Measurements from ENCODE around the gene ZNF799. TPM values are rescaled to one million over a fixed set of nuclear protein-coding genes. Genes with fewer than 3 reads are reported as not detected.

The ZNF799 gene
- total and polyA plus RNA-seq, 8 donors: 0.45 to 6.7 (median 2.9) TPM

GRCh38 chr19:12345197-12345596 is 55.9 kb downstream of the ZNF799 start:
- no peaks in the 10 kb centered on the region for H3K27me3 ChIP-seq
- H3K9me3 ChIP-seq: peaks cover 11 to 84% (median 37%) of the 10 kb centered on the region in 4 donors
- H3K27ac ChIP-seq: no peak overlapping the region
- H3K36me3 ChIP-seq: peaks cover 4 to 20% (median 12%) of the 10 kb centered on the region in 4 donors
- WGBS, 5 donors: 96 to 100% (median 97%) methylated on average over 1 of the region's 1 CpG
- H3K4me3 ChIP-seq: no peak overlapping the region
- H3K4me1 ChIP-seq: no peaks in the 10 kb centered on the region
- no peak for DNase-seq
- no peak for TF ChIP-seq POLR2A (IDR thresholded peaks at IDR 0.05)
- TF ChIP-seq CTCF (IDR thresholded peaks at IDR 0.05): no peak
- TF ChIP-seq POLR2AphosphoS5 (IDR thresholded peaks at IDR 0.05): no peak
- intact Hi-C loops (cut with DNase I; ENCODE audit: low total_unique reads): no loop called here

Small RNA genes within 50 kb of the gene (small RNA-seq; reads per million reads assigned to genes)
- gene RPS29P23: 0 reads per million in 4 donors

Other genes with a start within 250 kb of the ZNF799 start
- gene ZNF625, start 244.5 kb downstream of the ZNF799 start, total RNA-seq: 1 to 10 TPM in 3 of 5 donors, not detected in 2; 6.7 to 10.0 (median 8.1) TPM
- 1 to 10 TPM in 1 of 3 donors, under 1 TPM in 2; 0.60 to 1.8 (median 0.81) TPM for gene ZNF625, start 244.5 kb downstream of the ZNF799 start, polyA plus RNA-seq
- gene ZNF136, start 238.2 kb downstream of the ZNF799 start, total RNA-seq: 10 to 100 TPM in 2 of 5 donors, 1 to 10 TPM in 2, under 1 TPM in 1; 0.58 to 25.1 (median 7.0) TPM
- 1 to 10 TPM; 2.9 to 3.5 (median 3.4) TPM for gene ZNF136, start 238.2 kb downstream of the ZNF799 start, polyA plus RNA-seq
- gene ZNF44, start 106.4 kb downstream of the ZNF799 start, total RNA-seq: 10 to 100 TPM in 4 of 5 donors, 1 to 10 TPM in 1; 6.1 to 33.8 (median 22.4) TPM
- 1 to 10 TPM; 3.2 to 6.7 (median 4.6) TPM for gene ZNF44, start 106.4 kb downstream of the ZNF799 start, polyA plus RNA-seq
- gene ZNF563, start 67.6 kb downstream of the ZNF799 start, total RNA-seq: 1 to 10 TPM in 4 of 5 donors, under 1 TPM in 1; 0.58 to 9.4 (median 3.1) TPM
- gene ZNF563, start 67.6 kb downstream of the ZNF799 start, polyA plus RNA-seq: 1 to 10 TPM in 2 of 3 donors, under 1 TPM in 1; 0.76 to 1.7 (median 1.4) TPM
- gene ZNF442, start 35.6 kb downstream of the ZNF799 start, total RNA-seq: 1 to 10 TPM in 4 of 5 donors, not detected in 1; 2.3 to 7.8 (median 3.0) TPM
- 1 to 10 TPM in 2 of 3 donors, under 1 TPM in 1; 0.31 to 2.0 (median 1.1) TPM for gene ZNF442, start 35.6 kb downstream of the ZNF799 start, polyA plus RNA-seq
- 1 to 10 TPM in 3 of 5 donors, under 1 TPM in 1, not detected in 1; 0.58 to 8.6 (median 3.1) TPM for gene ZNF443, start 39.8 kb upstream of the ZNF799 start, total RNA-seq
- 1 to 10 TPM in 2 of 3 donors, under 1 TPM in 1; 0.31 to 3.7 (median 1.5) TPM for gene ZNF443, start 39.8 kb upstream of the ZNF799 start, polyA plus RNA-seq
- gene ZNF709, start 83.5 kb upstream of the ZNF799 start, total RNA-seq: 1 to 10 TPM in 2 of 5 donors, under 1 TPM in 1, not detected in 2; 0.58 to 8.3 (median 4.9) TPM
- under 1 TPM in 2 of 3 donors, not detected in 1; 0.44 to 0.63 TPM for gene ZNF709, start 83.5 kb upstream of the ZNF799 start, polyA plus RNA-seq
- gene ZNF564, start 150.2 kb upstream of the ZNF799 start, total RNA-seq: 10 to 100 TPM in 2 of 5 donors, 1 to 10 TPM in 3; 4.9 to 74.1 (median 9.4) TPM
- 1 to 10 TPM; 4.7 to 6.4 (median 5.0) TPM for gene ZNF564, start 150.2 kb upstream of the ZNF799 start, polyA plus RNA-seq
- gene ZNF490, start 209.5 kb upstream of the ZNF799 start, total RNA-seq: 1 to 10 TPM in 4 of 5 donors, not detected in 1; 4.1 to 7.5 (median 5.6) TPM
- under 1 TPM in 2 of 3 donors, not detected in 1; 0.25 to 0.44 TPM for gene ZNF490, start 209.5 kb upstream of the ZNF799 start, polyA plus RNA-seq
- gene ZNF791, start 209.6 kb upstream of the ZNF799 start, total RNA-seq: 10 to 100 TPM; 14.0 to 33.0 (median 25.8) TPM
- gene ZNF791, start 209.6 kb upstream of the ZNF799 start, polyA plus RNA-seq: 1 to 10 TPM; 4.7 to 7.2 (median 5.3) TPM